Left lung (tissue), 10 donors: Measurements from ENCODE around the gene SYK. TPM values are rescaled to one million over a fixed set of nuclear protein-coding genes. Genes with fewer than 3 reads are reported as not detected.

ENCODE experiments used
- ATAC-seq: fragments of 200-7000 bp; cut with Tn5 transposase; one replicate; pipeline ENCODE4 v1.9.1; 2020; ENCODE audit warnings: moderate library complexity
- DNase-seq, 4 donors: peaks; one replicate each; pipeline ENCODE4 v3.0.0-alpha.2; 2013 to 2020
- H3K27ac ChIP-seq, 2 donors: fragments of 200-600 bp; sonication (generic) in 1 of 2; one replicate each; pipeline versions ENCODE4 v1.5.0 to v1.8.0; 2020 to 2021
- H3K27me3 ChIP-seq, 2 donors: fragments of 200-600 bp; sonication (generic) in 1 of 2; one replicate each; pipeline versions ENCODE4 v1.5.0 to v1.8.0; 2020 to 2021
- H3K36me3 ChIP-seq, 2 donors: fragments of 200-600 bp; sonication (generic) in 1 of 2; one replicate each; pipeline versions ENCODE4 v1.5.0 to v1.8.0; 2020 to 2021
- H3K4me1 ChIP-seq, 2 donors: fragments of 200-600 bp; one replicate each; pipeline ENCODE4 v1.8.0; 2021
- H3K4me3 ChIP-seq, 2 donors: fragments of 200-600 bp; sonication (generic) in 1 of 2; one replicate each; pipeline versions ENCODE4 v1.5.0 to v1.8.0; 2020 to 2021; ENCODE audit warnings: mild to moderate bottlenecking in 1 of 2
- H3K9me3 ChIP-seq, 2 donors: fragments of 200-600 bp; sonication (generic) in 1 of 2; one replicate each; pipeline versions ENCODE4 v1.5.0 to v1.8.0; 2020 to 2021
- CTCF ChIP-seq, 2 donors: fragments of 200-600 bp; sonication (generic) in 1 of 2; IDR thresholded peaks; one replicate each; pipeline versions ENCODE4 v1.5.0 to v1.8.0; 2021; ENCODE audit warnings: antibody characterized with exemption in 2 of 2
- intact Hi-C, 2 donors: fragments of 100-400 bp; cut with DNase I; formaldehyde crosslinking; loops; one replicate each; pipeline versions ENCODE4 v1.11.2 to v1.14.2; 2022
- polyA plus RNA-seq, 6 donors: library from polyadenylated mRNA; unstranded; fragments of 120-200 nt; gene quantifications; one replicate each; pipeline ENCODE4 v1.2.1, GENCODE V29; 2013; ENCODE audit not compliant: insufficient read length in 6 of 6
- total RNA-seq, 2 donors: library from RNA; stranded (reverse); fragmentation: NEBNext Ultra II Directional; extraction: Animal tissue kit (Norgen Biotek cat#: 25700); gene quantifications; one replicate each; pipeline ENCODE4 v1.2.1, GENCODE V29; 2021
- donor health status: DM: no; HTN: yes; CAD: no.
- donor health status: DM: no; HTN: no; CAD: no.

The SYK gene
- total and polyA plus RNA-seq, 8 donors, result 16.0 to 91.8 (median 19.6) TPM

GRCh38 chr9:90808398-90808797 is 6.8 kb downstream of the SYK start:
- Histone ChIP-seq H3K4me1 (peaks cover 0 to 60% of the 10 kb centered on the region in 2 donors), H3K27ac (peak overlapping the region in 1 of 2 donors; percentile 72), H3K9me3 (no peaks in the 10 kb centered on the region), H3K27me3 (peaks cover 0 to 12% of the 10 kb centered on the region in 2 donors), H3K36me3 (peaks cover 0 to 9% of the 10 kb centered on the region in 2 donors), H3K4me3 (no peak overlapping the region)
- ATAC-seq (no peak), DNase-seq (no peak)
- intact Hi-C loops, result no loop called here
- no peak for TF ChIP-seq CTCF (IDR thresholded peaks at IDR 0.05)

GRCh38 chr9:90808890-90809685 is 7.5 kb downstream of the SYK start:
- no peak for TF ChIP-seq CTCF (IDR thresholded peaks at IDR 0.05)
- ATAC-seq, result peak; percentile 82
- DNase-seq, result peak in 2 of 4 donors; percentile 62 to 79
- H3K27me3 ChIP-seq, result peaks cover 0 to 12% of the 10 kb centered on the region in 2 donors
- H3K36me3 ChIP-seq, result peaks cover 0 to 9% of the 10 kb centered on the region in 2 donors
- intact Hi-C loops, result no loop called here
- H3K4me3 ChIP-seq, result no peak overlapping the region
- H3K27ac ChIP-seq, result peak overlapping the region in 1 of 2 donors; percentile 72
- H3K9me3 ChIP-seq, result no peaks in the 10 kb centered on the region
- H3K4me1 ChIP-seq, result peaks cover 0 to 65% of the 10 kb centered on the region in 2 donors

GRCh38 chr9:90810691-90811090 is 9.1 kb downstream of the SYK start:
- no peak for ATAC-seq

DNA sequence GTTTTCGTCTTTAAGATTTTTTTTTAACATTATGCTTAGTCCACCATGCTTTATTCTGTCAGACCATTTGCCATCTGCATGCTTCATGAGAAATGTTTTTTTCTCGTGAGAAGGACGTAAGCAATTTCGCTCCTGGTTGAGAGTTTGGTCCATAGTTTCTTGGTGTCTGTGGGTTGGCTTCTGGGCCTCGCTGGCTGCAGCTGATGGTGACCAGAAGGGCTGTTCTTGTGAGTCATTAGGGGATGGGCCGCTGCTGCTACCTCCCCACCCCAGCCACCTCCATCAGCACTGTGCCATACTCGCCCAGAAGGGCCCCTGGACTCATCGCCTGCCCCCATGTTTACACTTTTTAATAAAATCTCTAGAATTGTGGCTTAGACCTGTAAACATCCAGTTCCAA is 11.4 kb downstream of the SYK start:
- Histone ChIP-seq H3K36me3 (no peaks in the 10 kb centered on the region), H3K9me3 (no peaks in the 10 kb centered on the region), H3K27ac (no peak overlapping the region), H3K4me3 (no peak overlapping the region), H3K27me3 (peaks cover 0 to 8% of the 10 kb centered on the region in 2 donors), H3K4me1 (peaks cover 0 to 56% of the 10 kb centered on the region in 2 donors)
- intact Hi-C loops, result no loop called here
- ATAC-seq (no peak), DNase-seq (no peak)
- no peak for TF ChIP-seq CTCF (IDR thresholded peaks at IDR 0.05)

More at GRCh38 chr9:90810691-90811090, 9.1 kb downstream of the SYK start:
- intact Hi-C loops, result no loop called here
- DNase-seq, result no peak
- Histone ChIP-seq H3K4me1 (peaks cover 0 to 66% of the 10 kb centered on the region in 2 donors), H3K27me3 (peaks cover 0 to 8% of the 10 kb centered on the region in 2 donors), H3K27ac (no peak overlapping the region), H3K9me3 (no peaks in the 10 kb centered on the region), H3K4me3 (no peak overlapping the region), H3K36me3 (peaks cover 0 to 9% of the 10 kb centered on the region in 2 donors)
- no peak for TF ChIP-seq CTCF (IDR thresholded peaks at IDR 0.05)

DNA sequence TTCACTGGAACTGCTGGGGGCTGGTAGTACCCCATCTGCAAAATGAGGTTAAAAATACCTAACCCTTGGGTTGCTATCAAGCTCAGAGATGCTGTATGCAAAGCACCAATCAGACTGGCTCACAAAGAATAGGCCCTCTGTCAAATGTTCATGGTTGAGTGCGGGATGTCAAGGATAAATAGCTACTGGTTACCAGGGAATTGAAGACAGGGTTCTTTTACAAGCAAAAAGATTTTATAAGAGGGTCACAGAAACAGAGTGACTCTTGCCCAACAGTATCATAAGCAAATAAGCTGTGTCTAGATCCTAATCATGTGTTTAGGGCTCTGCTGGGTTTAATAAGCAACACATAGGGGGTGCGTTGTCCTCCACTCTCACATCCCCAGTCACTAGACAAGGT is 11.9 kb downstream of the SYK start:
- H3K27me3 ChIP-seq, result peaks cover 0 to 4% of the 10 kb centered on the region in 2 donors
- H3K36me3 ChIP-seq, result no peaks in the 10 kb centered on the region
- peaks cover 0 to 52% of the 10 kb centered on the region in 2 donors for H3K4me1 ChIP-seq
- no peak overlapping the region for H3K27ac ChIP-seq
- DNase-seq, result no peak
- no peak overlapping the region for H3K4me3 ChIP-seq
- intact Hi-C loops, result no loop called here
- no peaks in the 10 kb centered on the region for H3K9me3 ChIP-seq
- TF ChIP-seq CTCF (IDR thresholded peaks at IDR 0.05), result no peak
- ATAC-seq, result no peak
